Measurements from ENCODE around the gene GOSR2. TPM values are rescaled to one million over a fixed set of nuclear protein-coding genes. Genes with fewer than 3 reads are reported as not detected.

GOSR2 gene
- total and polyA plus RNA-seq, 2 of the 4 experiments (the other 2 are of a cell fraction), result 63.4 to 75.6 TPM

DNA sequence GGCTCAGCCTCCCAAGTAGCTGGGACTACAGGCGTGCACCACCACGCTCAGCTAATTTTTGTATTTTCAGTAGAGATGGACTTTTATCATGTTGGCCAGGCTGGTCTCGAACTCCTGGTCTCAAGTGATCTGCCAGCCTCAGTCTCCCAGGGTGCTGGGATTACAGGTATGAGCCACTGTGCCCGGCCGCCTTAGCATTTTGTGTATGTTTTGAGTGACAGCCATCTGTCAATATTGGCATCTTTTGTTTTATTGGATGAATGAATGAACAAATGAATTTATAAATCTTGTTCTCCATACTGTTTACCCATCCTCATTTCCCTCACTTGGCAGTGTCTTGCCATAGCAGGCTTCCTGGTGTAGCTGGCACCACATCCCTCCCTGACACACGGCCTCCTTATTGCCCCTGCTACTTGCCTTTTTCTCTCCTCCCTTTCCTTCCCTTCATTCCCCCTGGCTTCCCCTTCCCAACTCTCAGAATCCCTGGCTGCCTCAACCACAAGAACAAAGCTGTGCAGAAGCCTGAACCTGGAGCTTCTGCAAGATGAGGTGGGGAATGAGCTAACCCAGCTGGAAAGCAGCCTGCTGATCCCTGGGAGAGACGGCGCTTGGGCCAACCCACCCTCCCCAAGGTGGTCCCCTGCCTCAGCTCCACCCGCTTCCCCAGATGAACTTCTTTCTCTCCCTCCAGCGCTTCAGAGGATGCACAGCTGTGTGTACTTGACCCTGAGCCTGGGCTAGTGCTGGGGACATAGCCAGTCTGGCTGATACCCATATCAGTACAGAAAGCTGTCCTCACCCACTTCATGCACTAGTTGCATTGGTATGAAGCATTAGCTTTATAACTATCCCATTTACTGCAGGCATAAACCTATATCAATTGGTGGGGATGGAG lies 37.3 kb upstream of the GOSR2 start (continued):
- TF ChIP-seq ELK1 (IDR thresholded peaks at IDR 0.05; ENCODE audit: borderline replicate concordance, low read depth, low read length), result no peak

GRCh38 chr17:46886310-46886663 lies 36.7 kb upstream of the GOSR2 start:
- Histone ChIP-seq H2BK15ac (ENCODE audit: low read depth, low read length) (no peak overlapping the region), H3K79me1 (ENCODE audit: low read depth in 1 of 2, low read length in 2 of 2) (no peaks in the 10 kb centered on the region), H2BK20ac (ENCODE audit: low read depth, low read length) (no peak overlapping the region), H3K4ac (ENCODE audit: low read depth, low read length) (no peak overlapping the region), H3K4me1 (ENCODE audit: control insufficient read depth, insufficient read depth, low read length) (no peaks in the 10 kb centered on the region), H3K9me3 (ENCODE audit: control insufficient read depth, insufficient read depth, low read length) (no peaks in the 10 kb centered on the region), H2BK120ac (ENCODE audit: low read depth, low read length) (no peak overlapping the region), H3K23ac (ENCODE audit: low read depth, low read length) (no peak overlapping the region), H3K18ac (ENCODE audit: low read depth, low read length) (no peak overlapping the region), H2BK5ac (ENCODE audit: low read depth, low read length, poor library complexity, severe bottlenecking) (no peak overlapping the region), H3K27me3 (ENCODE audit: control insufficient read depth, insufficient read depth, low read length) (peaks cover 63% of the 10 kb centered on the region), H3K27ac (ENCODE audit: insufficient read depth, low read length) (no peak overlapping the region), H3K56ac (ENCODE audit: extremely low read depth, insufficient read depth, low read length) (no peak overlapping the region), H3K4me2 (ENCODE audit: low read depth, low read length) (no peak overlapping the region), H3K9me1 (ENCODE audit: insufficient read depth, low read length) (no peaks in the 10 kb centered on the region), H2AK9ac (replicated peaks; ENCODE audit: low read depth, low read length, poor library complexity) (no peak overlapping the region), H4K20me1 (ENCODE audit: insufficient read depth, low read length) (no peaks in the 10 kb centered on the region), H3K4me3 (ENCODE audit: insufficient read depth, low read depth, low read length) (no peak overlapping the region), H4K8ac (ENCODE audit: low read depth in 2 of 2, low read length in 2 of 2) (no peak overlapping the region), H4K5ac (ENCODE audit: low read depth, low read length) (no peak overlapping the region), H3K9ac (ENCODE audit: low read depth, low read length) (no peak overlapping the region), H2AK5ac (ENCODE audit: low read depth, low read length) (no peak overlapping the region), H3K36me3 (ENCODE audit: control insufficient read depth, insufficient read depth, low read length) (no peaks in the 10 kb centered on the region), H3K14ac (replicated peaks; ENCODE audit: low read depth, low read length) (no peak overlapping the region), H2AFZ (replicated peaks; ENCODE audit: low read length, poor library complexity) (no peak overlapping the region), H4K91ac (ENCODE audit: insufficient read depth, low read depth, low read length) (no peak overlapping the region)
- CTCF ChIA-PET, result interaction anchor here (0.7 kb wide), 1 partner anchor 27 kb away, joined by 4 read pairs; no protein-coding TSS in a partner anchor
- DNase-seq (no peak), ATAC-seq (ENCODE audit: low read depth) (no peak)
- dilution Hi-C loops (cut with HindIII; ENCODE audit: low sequenced_read_pairs, unreplicated experiment) (no loop called here), in situ Hi-C loops (cut with MboI; ENCODE audit: low sequenced_read_pairs) (no loop called here), intact Hi-C loops (cut with micrococcal nuclease) (no loop called here)
- no TSS peak for BruUV-seq (replicated peaks)
- WGBS, 2 experiments (ENCODE audit: extremely low coverage in 2 of 2, insufficient read length in 1 of 2), result no CpG with 5 or more reads among the region's 1 CpG
- POLR2A ChIA-PET (ENCODE audit: unreplicated experiment), result no interaction called here
- TF ChIP-seq POLR2A (IDR thresholded peaks at IDR 0.05; ENCODE audit: low read depth, low read length), result no peak
- TF ChIP-seq ELK1 (IDR thresholded peaks at IDR 0.05; ENCODE audit: borderline replicate concordance, low read depth, low read length), result no peak
- TF ChIP-seq, protein P1, sequence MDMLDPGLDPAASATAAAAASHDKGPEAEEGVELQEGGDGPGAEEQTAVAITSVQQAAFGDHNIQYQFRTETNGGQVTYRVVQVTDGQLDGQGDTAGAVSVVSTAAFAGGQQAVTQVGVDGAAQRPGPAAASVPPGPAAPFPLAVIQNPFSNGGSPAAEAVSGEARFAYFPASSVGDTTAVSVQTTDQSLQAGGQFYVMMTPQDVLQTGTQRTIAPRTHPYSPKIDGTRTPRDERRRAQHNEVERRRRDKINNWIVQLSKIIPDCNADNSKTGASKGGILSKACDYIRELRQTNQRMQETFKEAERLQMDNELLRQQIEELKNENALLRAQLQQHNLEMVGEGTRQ (IDR thresholded peaks at IDR 0.05; ENCODE audit: low read depth, low read length), result no peak
